Measurements from ENCODE around the gene DGKG. TPM values are rescaled to one million over a fixed set of nuclear protein-coding genes. Genes with fewer than 3 reads are reported as not detected.

The DGKG gene
- total RNA-seq, 2 experiments from 2014 or later = 0.14 to 0.58 TPM

DNA sequence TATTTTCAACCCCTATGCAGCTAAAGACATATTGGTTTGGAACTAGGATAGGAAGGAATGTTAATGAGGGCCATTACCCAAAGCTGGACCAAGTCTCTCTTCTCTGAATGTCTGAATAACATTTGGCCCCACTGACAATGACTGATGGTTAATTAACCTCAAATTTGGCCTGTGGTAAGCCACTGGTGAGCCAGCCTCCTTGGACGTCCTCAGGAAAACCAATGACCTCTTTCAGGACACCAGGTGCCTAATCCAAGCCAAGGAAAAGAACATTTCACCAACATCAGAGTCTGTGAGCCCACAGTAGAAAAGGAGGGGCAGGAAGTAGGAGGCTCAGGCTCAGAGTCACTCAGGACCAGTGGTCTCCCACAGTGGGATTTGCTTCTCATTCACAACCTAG, 196.7 kb downstream of the DGKG start:
- Mint-ChIP-seq H3K9me3 (no peaks in the 10 kb centered on the region), H3K36me3 (no peaks in the 10 kb centered on the region), H3K4me3 (no peak overlapping the region), H3K27me3 (peaks cover 24% of the 10 kb centered on the region), H3K27ac (no peak overlapping the region), H3K4me1 (no peaks in the 10 kb centered on the region)
- DNase-seq = no peak

DNA sequence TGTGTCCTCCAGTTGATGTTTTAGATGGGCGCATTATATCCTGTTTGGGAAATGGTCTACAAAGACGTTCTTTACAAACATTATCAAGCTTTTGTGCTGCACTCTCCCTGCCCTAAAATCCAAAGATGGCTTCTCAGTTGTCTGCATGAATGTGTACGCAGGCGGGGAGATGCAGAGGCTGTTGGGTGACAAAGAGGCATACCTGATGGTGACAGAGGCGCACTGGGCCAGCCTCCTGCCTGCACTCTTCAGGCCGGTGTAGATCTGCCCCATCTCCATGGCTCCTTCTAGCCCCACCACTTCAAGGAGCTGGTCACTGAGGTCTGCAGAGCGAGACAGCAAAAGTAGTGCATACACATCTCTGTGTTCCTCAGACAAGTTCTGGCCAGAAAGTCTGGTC, 197.3 kb downstream of the DGKG start:
- Mint-ChIP-seq H3K4me3 (no peak overlapping the region), H3K27me3 (peaks cover 27% of the 10 kb centered on the region), H3K36me3 (no peaks in the 10 kb centered on the region), H3K9me3 (no peaks in the 10 kb centered on the region), H3K4me1 (no peaks in the 10 kb centered on the region), H3K27ac (no peak overlapping the region)
- DNase-seq = no peak

DNA sequence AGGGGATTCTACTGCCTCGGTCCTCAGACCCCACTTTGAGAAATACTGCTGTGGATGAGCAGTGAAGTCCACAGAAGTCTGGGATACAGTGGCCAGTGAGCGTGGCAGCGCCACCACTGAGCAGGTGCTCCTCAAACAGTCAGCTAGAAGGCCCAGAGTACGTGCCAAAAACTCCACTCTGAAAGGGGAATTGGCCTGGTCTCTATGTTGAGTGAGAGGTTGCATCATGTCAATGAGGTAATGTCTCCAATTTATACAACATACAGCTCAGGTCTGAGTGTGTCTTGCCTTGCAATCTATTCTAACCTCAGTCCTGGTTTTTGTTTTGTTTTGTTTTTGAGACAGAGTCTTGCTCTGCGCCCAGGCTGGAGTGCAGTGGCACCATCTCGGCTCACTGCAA, 199.8 kb downstream of the DGKG start:
- no peak overlapping the region for H3K27ac Mint-ChIP-seq
- H3K4me3 Mint-ChIP-seq = no peak overlapping the region
- no peaks in the 10 kb centered on the region for H3K9me3 Mint-ChIP-seq
- H3K36me3 Mint-ChIP-seq = no peaks in the 10 kb centered on the region
- H3K27me3 Mint-ChIP-seq = peaks cover 27% of the 10 kb centered on the region
- DNase-seq = no peak
- no peaks in the 10 kb centered on the region for H3K4me1 Mint-ChIP-seq

DNA sequence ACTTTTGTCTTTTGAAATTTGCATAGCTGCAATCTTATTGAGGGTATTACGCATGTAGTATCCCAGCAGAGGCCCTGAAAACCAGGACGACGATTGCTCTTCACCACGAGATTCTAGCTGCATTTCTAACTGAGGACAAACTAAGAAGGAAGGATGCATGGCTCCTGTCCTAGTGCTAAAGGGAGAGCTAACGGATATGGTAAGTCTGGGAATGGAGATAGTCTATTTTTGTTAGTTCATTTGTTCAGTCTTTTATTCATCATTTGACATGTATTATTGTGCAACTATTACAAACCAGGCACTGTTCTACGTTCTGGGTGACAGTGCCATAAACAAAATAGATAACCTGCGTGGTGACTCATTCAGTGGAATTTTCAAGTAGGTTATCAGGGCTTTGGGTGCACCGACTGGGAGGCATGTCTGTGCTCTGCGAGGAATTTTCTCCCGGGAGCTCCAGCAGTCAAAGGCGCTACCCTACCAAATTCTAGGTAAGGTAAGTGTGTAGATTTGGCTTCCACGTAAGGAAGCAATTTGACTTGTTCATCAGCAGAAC, 201.3 kb downstream of the DGKG start:
- peaks cover 20% of the 10 kb centered on the region for H3K27me3 Mint-ChIP-seq
- H3K4me3 Mint-ChIP-seq = no peak overlapping the region
- no peaks in the 10 kb centered on the region for H3K36me3 Mint-ChIP-seq
- no peaks in the 10 kb centered on the region for H3K4me1 Mint-ChIP-seq
- H3K9me3 Mint-ChIP-seq = no peaks in the 10 kb centered on the region
- H3K27ac Mint-ChIP-seq = no peak overlapping the region
- DNase-seq = no peak

DNA sequence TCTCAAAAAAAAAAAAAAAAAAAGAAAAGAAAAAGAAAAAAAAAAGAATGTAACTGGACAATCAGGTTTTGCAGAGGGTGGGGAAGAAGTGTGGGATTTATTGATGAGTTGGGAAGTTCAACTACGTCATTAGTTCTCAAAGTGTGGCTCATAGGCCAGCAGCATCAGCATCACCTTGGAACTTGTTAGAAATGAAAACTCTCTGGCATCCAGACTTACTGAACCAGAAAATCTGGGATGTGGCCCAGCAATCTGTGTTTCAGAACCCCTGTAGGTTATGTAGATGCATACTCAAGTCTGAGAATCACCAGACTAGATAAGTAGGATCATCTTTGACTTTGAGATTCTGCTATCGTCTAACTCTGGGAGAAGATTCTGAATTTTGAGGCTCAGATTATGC, 207.4 kb downstream of the DGKG start:
- H3K4me3 Mint-ChIP-seq = no peak overlapping the region
- no peak for DNase-seq
- H3K27ac Mint-ChIP-seq = no peak overlapping the region
- H3K36me3 Mint-ChIP-seq = no peaks in the 10 kb centered on the region
- peaks cover 2% of the 10 kb centered on the region for H3K9me3 Mint-ChIP-seq
- peaks cover 10% of the 10 kb centered on the region for H3K4me1 Mint-ChIP-seq
- H3K27me3 Mint-ChIP-seq = peaks cover 44% of the 10 kb centered on the region

DNA sequence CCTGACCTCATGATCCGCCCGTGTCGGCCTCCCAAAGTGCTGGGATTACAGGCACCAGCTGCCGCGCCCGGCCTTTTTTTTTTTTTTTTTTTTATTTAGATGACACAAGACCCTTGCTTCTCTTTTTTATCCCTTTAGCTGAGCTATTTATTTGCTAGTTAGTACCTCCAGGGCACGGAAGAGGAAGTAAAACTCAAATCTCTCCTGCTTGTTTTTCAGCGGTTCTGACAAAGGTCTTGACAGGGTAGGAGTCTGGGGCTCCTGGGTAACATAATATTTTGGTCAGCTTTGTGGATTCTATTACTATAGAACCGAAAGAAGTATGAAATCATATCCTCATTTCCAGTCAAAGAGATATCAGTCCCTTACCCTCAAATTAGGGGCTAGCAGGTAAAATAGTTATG, 209.1 kb downstream of the DGKG start:
- peaks cover 2% of the 10 kb centered on the region for H3K9me3 Mint-ChIP-seq
- H3K4me1 Mint-ChIP-seq = peaks cover 10% of the 10 kb centered on the region
- H3K27ac Mint-ChIP-seq = no peak overlapping the region
- H3K36me3 Mint-ChIP-seq = no peaks in the 10 kb centered on the region
- peaks cover 50% of the 10 kb centered on the region for H3K27me3 Mint-ChIP-seq
- DNase-seq = no peak
- no peak overlapping the region for H3K4me3 Mint-ChIP-seq

DNA sequence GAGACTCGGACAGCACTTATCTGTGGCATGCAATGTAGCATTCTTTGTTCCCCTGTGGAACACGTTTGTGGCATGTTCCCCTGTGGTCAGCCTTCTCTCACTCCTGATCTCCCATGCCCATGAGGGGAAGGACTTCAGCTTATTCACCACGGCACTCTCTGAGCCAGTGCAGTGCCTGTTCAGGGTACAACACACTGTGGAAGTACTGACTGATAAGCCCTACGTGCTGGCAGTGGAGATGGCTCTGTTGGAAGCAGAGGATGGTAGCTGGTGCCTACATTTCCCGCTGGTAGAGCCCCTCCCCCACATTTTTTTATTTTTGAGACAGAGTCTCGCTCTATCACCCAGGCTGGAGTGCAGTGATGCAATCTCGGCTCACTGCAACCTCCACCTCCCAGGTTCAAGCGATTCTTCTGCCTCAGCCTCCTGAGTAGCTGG, 209.7 kb downstream of the DGKG start:
- Mint-ChIP-seq H3K9me3 (peaks cover 2% of the 10 kb centered on the region), H3K27me3 (peaks cover 50% of the 10 kb centered on the region), H3K36me3 (no peaks in the 10 kb centered on the region), H3K27ac (no peak overlapping the region), H3K4me1 (peaks cover 10% of the 10 kb centered on the region), H3K4me3 (no peak overlapping the region)
- no peak for DNase-seq

DNA sequence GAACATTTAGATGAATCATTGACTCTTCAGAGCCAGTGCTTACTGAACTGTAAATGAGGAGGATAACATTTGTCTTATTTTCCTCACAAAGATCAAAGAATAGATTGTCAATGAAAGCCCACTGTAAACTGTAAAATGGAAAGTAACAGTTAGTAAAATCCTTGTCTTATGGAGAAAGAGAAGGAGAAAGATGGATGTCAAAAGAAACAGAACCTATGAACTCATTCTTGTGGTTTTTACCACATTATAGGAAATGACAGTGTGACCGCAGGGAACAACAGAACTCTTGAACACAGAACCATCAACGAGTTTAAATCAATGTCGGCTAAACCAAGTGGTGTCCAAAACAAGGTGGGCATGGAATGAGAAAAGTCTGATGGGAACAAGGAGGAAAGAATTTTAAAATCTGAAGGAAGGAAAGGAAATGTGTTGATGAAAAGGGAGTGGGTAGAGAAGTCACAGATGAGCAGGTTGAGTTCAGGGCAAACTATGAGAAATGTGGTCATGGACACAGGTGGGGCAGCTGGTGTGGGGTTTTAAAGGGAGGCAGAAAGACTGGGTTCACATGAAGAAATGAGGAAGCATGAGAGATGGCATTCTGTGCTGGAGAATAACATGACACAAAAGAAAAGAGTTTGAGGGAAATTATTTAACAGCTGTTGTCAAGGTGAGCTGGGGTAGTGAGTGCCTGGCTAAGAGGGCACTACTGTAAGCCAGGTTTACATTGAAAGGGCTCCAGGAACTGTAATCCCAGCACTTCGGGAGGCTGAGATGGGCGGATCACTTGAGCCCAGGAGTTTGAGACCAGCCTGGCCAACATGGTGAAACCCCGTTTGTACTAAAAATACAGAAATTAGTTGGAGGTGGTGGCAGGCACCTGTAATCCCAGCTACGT, 210.7 kb downstream of the DGKG start:
- Mint-ChIP-seq H3K9me3 (peaks cover 2% of the 10 kb centered on the region), H3K4me1 (peaks cover 10% of the 10 kb centered on the region), H3K4me3 (no peak overlapping the region), H3K27ac (no peak overlapping the region), H3K27me3 (peaks cover 50% of the 10 kb centered on the region), H3K36me3 (no peaks in the 10 kb centered on the region)
- DNase-seq = no peak

DNA sequence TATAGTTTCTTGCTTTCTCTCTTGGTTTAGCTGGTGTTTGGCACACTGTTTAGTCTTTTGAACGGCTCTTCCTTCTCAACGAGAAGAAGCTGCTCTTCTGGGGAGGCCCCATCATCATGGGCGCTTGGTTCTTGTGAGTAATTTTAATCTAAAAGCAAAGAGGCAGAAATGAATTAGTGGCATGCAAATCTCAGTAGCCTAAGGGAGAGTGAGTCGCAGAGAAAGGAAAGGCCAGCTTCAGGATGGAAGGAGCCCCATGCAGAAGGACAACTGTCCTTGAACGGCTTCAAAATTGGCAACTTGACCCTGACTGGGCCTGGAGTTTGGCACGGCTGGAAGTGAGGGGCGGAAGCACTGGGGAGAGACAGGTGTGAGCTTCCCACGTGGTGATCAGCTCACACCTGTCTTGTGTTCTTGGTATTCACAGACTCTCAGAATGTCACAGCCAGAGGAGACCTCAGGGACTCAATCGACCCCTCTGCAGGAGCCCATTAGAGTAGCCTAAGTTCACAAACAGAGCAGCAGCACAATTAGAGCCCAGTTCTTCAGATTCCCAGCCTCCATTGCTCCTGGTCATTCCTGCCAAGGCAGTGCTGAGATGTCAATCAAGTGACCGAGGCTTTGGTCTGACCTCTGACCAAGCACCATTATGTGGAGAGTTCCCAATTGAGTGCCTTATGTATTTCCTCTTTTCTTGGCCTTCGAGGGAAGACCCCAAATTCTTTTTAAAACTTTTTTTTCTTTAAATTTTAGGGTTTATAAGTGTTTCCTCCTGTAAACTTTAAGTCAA, 211.8 kb downstream of the DGKG start:
- H3K27me3 Mint-ChIP-seq = peaks cover 50% of the 10 kb centered on the region
- no peak overlapping the region for H3K4me3 Mint-ChIP-seq
- no peaks in the 10 kb centered on the region for H3K36me3 Mint-ChIP-seq
- H3K9me3 Mint-ChIP-seq = peaks cover 2% of the 10 kb centered on the region
- H3K4me1 Mint-ChIP-seq = peaks cover 10% of the 10 kb centered on the region
- H3K27ac Mint-ChIP-seq = no peak overlapping the region
- no peak for DNase-seq

DNA sequence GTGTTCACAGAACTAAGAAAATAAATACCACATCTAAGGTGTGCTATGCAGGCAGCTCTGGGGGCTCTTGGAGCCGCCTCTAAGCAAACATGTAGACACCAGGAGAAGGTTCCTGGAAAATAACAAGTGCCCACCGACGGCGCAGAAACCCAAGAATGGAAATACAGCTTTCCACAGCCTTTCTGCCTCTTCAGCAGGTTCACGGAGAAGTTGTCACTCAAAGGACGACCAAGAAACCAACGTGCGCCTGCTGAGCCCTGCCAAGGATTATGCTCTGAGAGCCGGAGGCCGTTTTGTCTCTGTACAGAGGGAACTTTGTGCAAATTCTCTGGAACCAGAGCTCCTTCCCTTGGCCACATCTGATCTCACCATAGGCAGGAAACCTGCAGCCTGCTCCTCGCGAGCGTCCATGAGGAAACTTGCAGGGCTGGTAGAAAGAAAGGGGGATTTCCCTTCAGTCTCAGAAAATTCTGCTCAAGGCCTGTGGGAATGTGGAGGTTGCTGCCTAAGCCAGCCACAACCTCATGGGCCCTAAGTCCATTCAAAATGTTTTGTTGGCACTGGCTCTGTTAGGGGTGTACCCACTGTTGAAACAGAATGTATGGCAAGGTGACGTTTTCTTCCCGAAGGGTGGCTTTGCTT, 212.6 kb downstream of the DGKG start:
- H3K27me3 Mint-ChIP-seq = peaks cover 54% of the 10 kb centered on the region
- H3K27ac Mint-ChIP-seq = no peak overlapping the region

DNA sequence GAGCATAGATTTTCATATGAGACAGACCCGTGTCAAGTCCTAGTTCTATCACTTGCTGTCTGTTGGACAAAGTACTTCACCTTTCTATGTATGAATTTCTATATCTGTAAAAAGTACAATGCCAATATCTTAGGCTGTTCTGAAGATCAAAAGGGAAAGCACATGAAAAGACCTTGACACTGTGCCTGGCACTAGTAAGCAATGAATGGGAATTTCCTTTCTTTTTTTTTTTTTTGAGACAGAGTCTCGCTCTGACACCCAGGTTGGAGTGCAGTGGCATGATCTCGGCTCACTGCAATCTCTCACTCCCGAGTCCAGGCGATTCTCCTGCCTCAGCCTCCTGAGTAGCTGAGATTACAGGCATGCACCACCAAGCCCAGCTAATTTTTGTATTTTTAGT, 217.8 kb downstream of the DGKG start:
- H3K36me3 Mint-ChIP-seq = no peaks in the 10 kb centered on the region
- no peak overlapping the region for H3K27ac Mint-ChIP-seq
- DNase-seq = no peak
- H3K4me3 Mint-ChIP-seq = no peak overlapping the region
- peaks cover 1% of the 10 kb centered on the region for H3K4me1 Mint-ChIP-seq
- no peaks in the 10 kb centered on the region for H3K9me3 Mint-ChIP-seq
- H3K27me3 Mint-ChIP-seq = peaks cover 12% of the 10 kb centered on the region

More for the DNA sequence above, 212.6 kb downstream of the DGKG start:
- no peak for DNase-seq
- peaks cover 10% of the 10 kb centered on the region for H3K4me1 Mint-ChIP-seq
- H3K4me3 Mint-ChIP-seq = no peak overlapping the region
- no peaks in the 10 kb centered on the region for H3K36me3 Mint-ChIP-seq
- peaks cover 2% of the 10 kb centered on the region for H3K9me3 Mint-ChIP-seq

DNA sequence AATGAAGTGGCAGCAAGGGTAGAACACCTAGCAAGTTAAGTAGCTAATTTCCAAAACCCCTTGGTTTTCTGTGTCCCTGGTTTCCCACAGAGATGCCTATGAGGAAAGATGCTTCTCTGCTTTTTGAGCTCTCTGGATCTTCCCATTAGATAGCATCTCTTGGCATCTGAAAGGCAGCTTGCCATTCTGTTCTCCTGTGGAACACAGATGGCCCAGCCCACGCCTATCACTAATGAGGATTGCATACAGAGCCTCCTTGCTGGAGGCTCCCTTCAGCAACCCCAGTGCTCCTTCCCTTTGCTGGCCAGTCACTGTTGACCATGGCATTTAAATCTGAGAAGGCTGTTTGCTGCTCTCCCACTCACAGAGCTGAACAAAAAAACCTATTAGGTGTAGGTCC, 218.8 kb downstream of the DGKG start:
- H3K4me1 Mint-ChIP-seq = peaks cover 1% of the 10 kb centered on the region
- H3K27ac Mint-ChIP-seq = no peak overlapping the region
- H3K4me3 Mint-ChIP-seq = no peak overlapping the region
- DNase-seq = no peak
- H3K27me3 Mint-ChIP-seq = peaks cover 8% of the 10 kb centered on the region
- H3K36me3 Mint-ChIP-seq = no peaks in the 10 kb centered on the region
- H3K9me3 Mint-ChIP-seq = no peaks in the 10 kb centered on the region

DNA sequence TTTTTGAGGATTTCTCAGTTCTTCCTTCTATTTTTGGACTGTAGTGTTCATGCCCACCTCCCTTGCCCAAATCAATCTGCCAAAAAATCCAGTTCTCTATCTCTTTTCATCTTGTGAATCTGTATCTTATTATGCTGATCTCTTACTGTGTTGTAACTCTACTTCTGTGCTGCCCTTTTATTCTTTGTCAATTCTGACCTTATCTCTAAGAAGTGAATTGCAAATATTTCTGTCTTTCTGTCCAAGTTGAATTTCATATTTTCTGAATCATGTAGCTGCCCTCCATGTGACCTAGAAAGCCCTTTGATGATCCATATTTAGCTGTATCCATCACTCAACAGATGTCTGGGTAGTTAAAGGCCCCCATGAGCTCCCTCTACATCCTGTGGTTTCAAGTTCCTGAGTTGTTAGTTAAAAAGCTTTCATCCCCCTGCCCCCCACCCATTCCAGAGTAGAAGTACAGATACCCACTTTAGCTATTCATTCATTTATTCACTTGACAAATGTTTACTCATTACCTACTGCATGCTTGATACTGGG, 219.6 kb downstream of the DGKG start:
- Mint-ChIP-seq H3K4me3 (no peak overlapping the region), H3K9me3 (no peaks in the 10 kb centered on the region), H3K4me1 (peaks cover 1% of the 10 kb centered on the region), H3K27me3 (peaks cover 8% of the 10 kb centered on the region), H3K27ac (no peak overlapping the region), H3K36me3 (no peaks in the 10 kb centered on the region)
- DNase-seq = no peak

DNA sequence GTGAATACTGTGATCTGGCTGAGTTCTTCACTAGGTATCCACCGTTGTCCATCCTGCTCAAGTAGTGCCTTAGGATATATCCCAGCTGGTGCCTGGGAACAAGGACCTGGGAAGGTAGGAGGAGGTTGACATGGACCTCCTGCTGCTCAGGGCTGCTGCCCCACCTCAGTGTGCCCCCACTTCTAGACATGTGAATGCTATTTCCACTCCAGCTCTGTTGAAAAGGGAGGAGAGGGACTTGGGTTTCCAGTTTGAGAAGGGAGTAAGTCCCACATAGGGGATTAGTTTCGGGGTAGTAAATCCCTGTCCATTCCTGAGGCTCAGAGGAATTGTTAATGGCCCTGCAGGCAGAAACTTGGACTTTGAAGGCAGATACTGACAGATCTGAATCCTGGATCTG, 220.2 kb downstream of the DGKG start:
- no peak overlapping the region for H3K27ac Mint-ChIP-seq
- H3K36me3 Mint-ChIP-seq = no peaks in the 10 kb centered on the region
- H3K27me3 Mint-ChIP-seq = peaks cover 8% of the 10 kb centered on the region
- H3K9me3 Mint-ChIP-seq = no peaks in the 10 kb centered on the region
- H3K4me3 Mint-ChIP-seq = no peak overlapping the region
- peaks cover 1% of the 10 kb centered on the region for H3K4me1 Mint-ChIP-seq
- DNase-seq = no peak
